CD4-positive, alpha-beta T cell treated with Interleukin-1 beta for 1 hour (primary cell): Measurements from ENCODE around the gene CRELD1.
"Not testable (repeated sequence)": the region's sequence is repeated elsewhere in the genome, so short reads cannot be mapped to it uniquely, and the experiment has no call there.

Source experiments
- DNase-seq, 2 donors: peaks; one replicate each; pipeline ENCODE4 v3.0.0-alpha.2; 2020 to 2022

The CRELD1 gene, protein sequence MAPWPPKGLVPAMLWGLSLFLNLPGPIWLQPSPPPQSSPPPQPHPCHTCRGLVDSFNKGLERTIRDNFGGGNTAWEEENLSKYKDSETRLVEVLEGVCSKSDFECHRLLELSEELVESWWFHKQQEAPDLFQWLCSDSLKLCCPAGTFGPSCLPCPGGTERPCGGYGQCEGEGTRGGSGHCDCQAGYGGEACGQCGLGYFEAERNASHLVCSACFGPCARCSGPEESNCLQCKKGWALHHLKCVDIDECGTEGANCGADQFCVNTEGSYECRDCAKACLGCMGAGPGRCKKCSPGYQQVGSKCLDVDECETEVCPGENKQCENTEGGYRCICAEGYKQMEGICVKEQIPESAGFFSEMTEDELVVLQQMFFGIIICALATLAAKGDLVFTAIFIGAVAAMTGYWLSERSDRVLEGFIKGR

DNA sequence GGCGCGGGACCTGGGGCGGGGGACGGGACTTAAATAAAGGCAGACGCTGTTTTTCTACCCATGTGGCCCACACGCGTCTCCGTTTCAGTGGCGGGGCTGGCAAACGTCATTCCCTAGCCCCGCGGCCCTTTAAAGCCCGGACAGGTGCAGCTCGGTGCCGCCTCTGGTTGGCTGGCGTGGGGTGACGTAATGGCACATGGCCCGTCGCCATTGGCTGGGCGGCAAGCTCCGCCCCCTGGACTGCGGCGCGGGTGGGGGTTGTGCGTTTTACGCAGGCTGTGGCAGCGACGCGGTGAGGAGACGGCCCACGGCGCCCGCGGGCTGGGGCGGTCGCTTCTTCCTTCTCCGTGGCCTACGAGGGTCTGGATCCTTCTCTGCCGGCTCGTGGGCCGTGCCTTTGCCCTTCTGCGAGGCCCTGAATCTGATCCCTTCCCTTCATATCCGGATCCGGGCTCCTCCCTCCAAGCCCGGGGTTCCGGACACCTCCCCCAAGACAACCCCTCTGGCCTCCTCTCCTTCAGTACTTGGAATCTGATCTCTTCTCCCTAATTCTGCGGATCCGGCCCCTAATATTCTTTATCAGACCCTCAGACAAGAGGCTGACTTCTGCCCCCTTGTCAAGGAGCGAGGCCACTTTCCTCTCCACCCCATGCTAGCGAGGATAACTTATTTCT is at the start of gene CRELD1:
Gene CRELD1 (plus strand): TSS at position 274 of the 674 bp plus-strand sequence. CDS start 605 bp downstream, outside the sequence.
- DNase-seq, result peak; percentile 97 to 98

DNA sequence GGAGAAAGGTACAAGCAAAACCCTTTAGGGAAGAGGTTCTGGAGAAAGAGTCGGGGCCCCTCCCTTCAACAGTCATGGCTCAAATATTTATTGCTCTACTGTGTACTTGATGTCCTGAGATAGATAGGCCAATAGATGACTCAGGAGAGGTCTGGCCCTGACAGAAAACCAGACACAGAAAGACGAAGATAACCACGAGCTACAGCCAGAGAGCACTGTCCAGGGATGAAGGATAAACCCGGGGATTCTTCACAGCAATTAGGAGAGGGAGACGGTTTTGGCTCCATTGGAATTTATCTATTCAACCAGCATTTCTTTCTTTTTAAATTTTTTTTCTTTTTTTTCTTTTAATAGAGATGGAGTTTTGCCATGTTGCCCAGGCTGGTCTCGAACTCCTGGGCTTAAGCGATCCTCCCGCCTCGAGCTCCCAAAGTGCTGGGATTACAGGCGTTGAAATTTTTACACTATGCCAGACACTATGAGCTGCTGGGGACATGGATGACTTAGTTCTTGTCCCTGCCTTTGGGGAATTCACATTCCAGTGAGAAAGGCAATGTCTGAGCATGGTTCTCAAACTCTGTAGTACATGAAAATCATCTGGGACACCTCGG is 49.0 kb upstream of the CRELD1 start:
- no peak for DNase-seq

- no peak for DNase-seq
Observed at GRCh38 chr3:9886328-9886727, 47.3 kb upstream of the CRELD1 start.

- no peak for DNase-seq
Observed at GRCh38 chr3:9887480-9887879, 46.2 kb upstream of the CRELD1 start.

- no peak for DNase-seq
Observed at GRCh38 chr3:9888540-9888939, 45.1 kb upstream of the CRELD1 start.

- DNase-seq, result no peak
Observed at GRCh38 chr3:9889405-9889804, 44.2 kb upstream of the CRELD1 start.

GRCh38 chr3:9890249-9891071 is 43.2 kb upstream of the CRELD1 start, which contains the start of gene JAGN1:
JAGN1 (plus strand) TSS chr3:9890610; CDS start chr3:9890723, 113 bp downstream.
- DNase-seq, result peak; percentile 90 to 93

DNA sequence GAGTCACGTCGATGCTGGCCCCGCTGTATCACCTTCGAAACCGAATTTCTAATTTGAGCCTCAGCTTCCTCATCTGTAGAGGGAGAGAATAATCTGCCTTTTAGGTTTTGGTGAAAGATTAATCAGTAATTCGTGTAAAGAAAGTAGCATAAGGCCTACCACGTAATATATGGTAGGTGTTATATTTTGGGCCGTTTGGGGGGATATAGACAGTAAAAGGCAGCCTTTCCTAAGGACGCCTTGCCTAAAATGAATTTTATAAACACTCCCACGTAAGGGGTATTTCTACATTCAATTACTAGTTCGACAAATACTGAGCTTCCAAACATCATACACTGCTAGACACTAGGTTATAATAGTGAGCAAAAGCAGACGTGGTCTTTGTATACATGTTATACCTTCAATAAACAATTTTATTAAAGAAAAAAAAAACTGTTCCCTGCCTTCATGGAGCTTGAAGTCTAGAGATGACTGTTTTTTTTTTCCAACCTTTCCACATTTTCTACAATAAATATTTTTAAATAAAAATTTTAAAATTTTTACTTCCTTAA is 42.5 kb upstream of the CRELD1 start:
- DNase-seq, result no peak

GRCh38 chr3:9893739-9894138 is 39.9 kb upstream of the CRELD1 start:
- no peak for DNase-seq

DNA sequence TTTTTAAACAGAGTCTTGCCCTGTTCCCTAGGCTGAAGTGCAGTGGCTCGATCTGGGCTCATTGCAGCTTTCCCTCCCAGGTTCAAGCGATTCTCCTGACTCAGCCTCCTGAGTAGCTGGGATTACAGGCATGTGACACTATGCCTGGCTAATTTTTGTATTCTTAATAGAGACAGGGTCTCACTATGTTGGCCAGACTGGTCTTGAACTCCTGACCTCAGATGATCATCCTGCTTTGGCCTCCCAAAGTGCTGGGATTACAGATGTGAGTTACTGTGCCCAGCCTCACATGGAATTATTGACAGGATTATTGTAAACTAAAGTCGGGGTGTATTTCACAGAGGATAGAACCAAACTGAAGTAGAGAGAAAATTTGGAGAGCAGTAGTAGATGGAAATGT is 37.9 kb upstream of the CRELD1 start:
- DNase-seq, result not testable (repeated sequence)

DNA sequence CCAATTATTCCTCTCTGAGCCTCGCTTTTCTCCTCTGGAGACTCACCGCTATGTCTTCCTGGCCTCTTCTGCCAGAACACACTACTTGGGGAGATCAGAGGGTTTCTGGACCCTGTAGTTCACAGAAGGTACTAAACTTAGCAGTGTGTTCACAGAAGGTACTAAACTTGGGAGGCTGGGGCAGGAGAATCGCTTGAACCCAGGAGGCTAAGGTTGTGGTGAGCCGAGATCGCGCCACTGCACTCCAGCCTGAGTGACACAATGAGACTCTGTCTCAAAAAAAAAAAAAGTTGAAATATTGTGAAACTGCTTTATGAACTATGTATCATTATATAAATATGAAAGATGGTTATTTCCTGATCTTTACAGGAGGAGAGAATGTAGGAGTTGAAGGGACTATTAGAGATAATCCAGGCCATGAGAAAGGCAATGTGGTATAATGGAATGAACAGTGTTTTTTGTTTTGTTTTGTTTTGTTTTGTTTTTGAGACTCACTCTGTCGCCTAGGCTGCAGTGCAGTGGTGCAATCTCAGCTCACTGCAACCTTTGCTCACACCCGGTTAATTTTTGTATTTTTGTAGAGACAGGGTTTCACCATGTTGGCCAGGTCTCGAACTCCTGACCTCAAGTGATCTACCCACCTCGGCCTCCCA is 36.8 kb upstream of the CRELD1 start:
- not testable (repeated sequence) for DNase-seq

GRCh38 chr3:9897408-9898372 is 35.9 kb upstream of the CRELD1 start:
- no peak for DNase-seq

DNA sequence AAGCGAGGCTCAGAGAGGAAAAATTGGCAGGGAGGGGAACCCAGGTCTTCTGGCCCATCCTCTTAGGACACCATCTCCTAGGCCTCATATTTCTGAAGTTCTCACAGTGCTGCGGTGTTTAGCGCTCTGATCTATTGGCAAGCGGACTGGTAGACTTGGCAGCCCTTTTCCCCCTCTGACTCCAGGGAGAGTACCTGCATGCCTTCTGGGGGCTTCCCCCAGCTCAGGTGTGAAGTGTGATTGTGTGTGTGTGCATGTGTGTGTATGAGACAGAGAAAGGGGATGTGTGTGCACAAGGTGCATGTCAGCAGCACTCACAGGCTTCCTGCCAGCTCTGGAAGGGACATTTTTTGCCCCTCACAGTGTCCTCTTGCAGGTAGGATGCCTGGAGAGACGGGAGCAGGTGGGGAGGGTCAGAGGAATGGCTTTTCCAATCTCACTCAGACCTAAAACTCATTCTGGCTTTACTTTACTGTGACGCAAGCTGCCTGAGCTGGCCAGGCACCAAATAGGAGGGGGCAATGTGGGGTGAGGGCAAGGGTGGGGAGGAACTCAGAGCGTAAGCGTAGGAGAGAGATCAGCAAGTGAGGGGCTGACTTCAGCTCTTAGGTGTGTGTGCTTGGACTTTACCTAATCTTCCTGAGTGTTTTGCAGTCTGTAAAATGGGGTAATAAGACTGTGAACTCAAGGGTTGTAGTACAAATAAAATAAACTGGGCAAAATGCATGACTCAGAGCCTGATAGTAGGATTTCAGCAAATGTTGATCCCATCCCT is 35.0 kb upstream of the CRELD1 start:
- DNase-seq, result no peak

- DNase-seq, result no peak
Observed at GRCh38 chr3:9899289-9899791, 34.3 kb upstream of the CRELD1 start.

DNA sequence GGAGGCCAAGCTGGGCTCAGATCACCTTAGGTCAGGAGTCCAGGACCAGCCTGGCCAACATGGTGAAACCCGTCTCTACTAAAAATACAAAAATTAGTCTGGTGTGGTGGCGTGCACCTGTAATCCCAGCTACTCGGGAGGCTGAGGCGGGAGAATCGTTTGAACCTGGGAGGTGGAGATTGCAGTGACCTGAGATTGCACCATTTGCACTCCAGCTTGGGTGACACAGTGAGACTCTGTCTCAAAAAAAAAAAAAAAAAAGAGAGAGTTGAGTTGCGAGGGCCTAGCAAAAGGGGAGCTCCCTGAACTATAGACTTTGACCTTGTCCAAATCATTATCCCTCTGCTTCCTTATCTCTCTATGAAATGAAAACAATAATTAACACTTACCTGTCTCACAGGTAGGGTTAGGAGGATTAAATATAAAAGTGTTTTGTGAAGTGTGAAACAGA is 32.6 kb upstream of the CRELD1 start:
- DNase-seq, result not testable (repeated sequence)

GRCh38 chr3:9901967-9902366 is 31.7 kb upstream of the CRELD1 start:
- peak in 1 of 2 donors; percentile 42 for DNase-seq

DNA sequence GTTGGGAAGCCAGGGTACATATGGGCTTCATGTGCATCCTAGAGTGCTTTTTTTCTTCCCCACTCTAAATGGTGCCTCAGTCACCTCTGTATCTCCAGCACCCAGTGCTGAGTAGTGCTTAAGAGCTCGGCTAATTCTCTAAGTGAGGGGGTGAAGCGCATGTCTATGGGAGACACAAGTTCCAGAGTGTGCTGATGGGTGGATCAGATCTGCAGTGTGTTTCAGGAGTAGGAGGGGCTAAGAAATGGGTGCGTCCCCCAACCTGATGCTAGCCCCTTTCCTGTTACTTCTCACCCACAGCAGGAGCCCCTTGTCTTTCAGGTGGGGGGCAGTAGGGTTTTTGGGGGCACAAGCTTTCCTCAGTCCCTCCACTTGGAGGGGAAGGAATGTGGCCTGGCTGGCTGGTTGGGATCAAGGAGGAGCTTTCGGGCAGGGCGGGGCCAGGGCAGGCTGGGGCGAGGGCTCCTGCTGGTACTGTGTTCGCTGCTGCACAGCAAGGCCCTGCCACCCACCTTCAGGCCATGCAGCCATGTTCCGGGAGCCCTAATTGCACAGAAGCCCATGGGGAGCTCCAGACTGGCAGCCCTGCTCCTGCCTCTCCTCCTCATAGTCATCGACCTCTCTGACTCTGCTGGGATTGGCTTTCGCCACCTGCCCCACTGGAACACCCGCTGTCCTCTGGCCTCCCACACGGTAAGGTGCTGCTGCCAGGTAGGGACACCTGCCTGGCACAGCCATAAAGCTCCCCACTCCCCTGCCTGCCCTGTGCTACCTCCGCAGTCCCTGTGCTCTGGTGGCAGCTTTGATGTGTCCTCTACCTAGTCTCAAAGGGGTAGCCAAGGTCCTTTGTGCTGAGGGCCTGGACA is 31.0 kb upstream of the CRELD1 start, which contains the start of gene IL17RE:
Gene IL17RE (plus strand): TSS at position 477 of the 866 bp plus-strand sequence. CDS start 85 bp downstream, at position 562.
- DNase-seq, result no peak

DNA sequence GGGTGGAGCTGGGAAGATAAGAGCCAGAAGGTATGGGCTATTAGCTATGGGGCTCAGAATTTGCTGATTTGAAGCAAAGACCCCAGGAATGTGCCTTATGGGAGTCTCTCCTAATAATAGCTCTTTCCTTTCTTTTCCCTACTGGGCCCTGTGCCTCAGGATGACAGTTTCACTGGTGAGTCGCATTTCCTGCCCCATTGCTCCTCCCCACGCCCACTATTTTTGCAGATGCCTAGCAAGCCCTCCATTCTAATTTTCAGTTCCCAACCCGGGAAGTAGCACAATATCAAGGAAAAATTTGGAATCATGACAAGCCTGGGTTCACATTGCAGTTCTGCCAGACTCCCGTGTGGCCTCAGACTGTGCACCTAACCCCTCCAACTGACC is 30.4 kb upstream of the CRELD1 start:
- no peak for DNase-seq
